Bronchial epithelial cell (primary cell): ENCODE measurements around the gene AGRN. TPM values are rescaled to one million over a fixed set of nuclear protein-coding genes. Genes with fewer than 3 reads are reported as not detected.

Source experiments
- DNase-seq: peaks from one replicate; pipeline ENCODE4 v3.0.0-alpha.2; 2010; ENCODE audit warnings: low read depth
- FAIRE-seq: peaks from 2 replicates; lab custom pipeline; 2011; peaks lifted over from hg19 to GRCh38; lab: Jason Lieb, UNC
- H3K27me3 ChIP-seq: 2 replicates; pipeline ENCODE4 v1.5.1; 2011; ENCODE audit warnings: low read length; ENCODE audit not compliant: control insufficient read depth, insufficient read depth
- H3K36me3 ChIP-seq: 2 replicates; pipeline ENCODE4 v1.5.1; 2011; ENCODE audit warnings: low read length; ENCODE audit not compliant: control insufficient read depth, insufficient read depth
- H3K4me3 ChIP-seq: 2 replicates; pipeline ENCODE4 v1.5.1; 2011; ENCODE audit warnings: mild to moderate bottlenecking, low read depth, low read length, control low read depth
- CTCF ChIP-seq: IDR thresholded peaks from 2 replicates; pipeline ENCODE4 v1.5.1; 2011; ENCODE audit warnings: mild to moderate bottlenecking, moderate library complexity, low read length, control low read depth, inconsistent platforms; ENCODE audit not compliant: insufficient read depth, severe bottlenecking
- total RNA-seq: library from RNA; depleted of rRNA; stranded (reverse); fragments of >200 nt; gene quantifications from 2 replicates; pipeline ENCODE4 v1.2.1, GENCODE V29; 2014

AGRN gene
- total RNA-seq, 1 donor from 2014 or later = 117 TPM

GRCh38 chr1:1047963-1048362 is 28.0 kb downstream of the AGRN start:
- DNase-seq (no peak), FAIRE-seq (no peak)
- H3K36me3 ChIP-seq = peaks cover 63% of the 10 kb centered on the region
- H3K27me3 ChIP-seq = no peaks in the 10 kb centered on the region
- TF ChIP-seq CTCF = no peak
- H3K4me3 ChIP-seq = no peak overlapping the region

- Histone ChIP-seq H3K4me3 (no peak overlapping the region), H3K36me3 (peaks cover 60% of the 10 kb centered on the region), H3K27me3 (no peaks in the 10 kb centered on the region)
- FAIRE-seq = no peak
- no peak for TF ChIP-seq CTCF
- no peak for DNase-seq
Measured at GRCh38 chr1:1048765-1049164, 28.8 kb downstream of the AGRN start.

GRCh38 chr1:1049318-1050165 is 29.6 kb downstream of the AGRN start:
- Histone ChIP-seq H3K27me3 (no peaks in the 10 kb centered on the region), H3K36me3 (peaks cover 55% of the 10 kb centered on the region), H3K4me3 (no peak overlapping the region)
- FAIRE-seq (no peak), DNase-seq (no peak)
- TF ChIP-seq CTCF = no peak

GRCh38 chr1:1050577-1051052 is 30.7 kb downstream of the AGRN start:
- no peaks in the 10 kb centered on the region for H3K27me3 ChIP-seq
- no peak overlapping the region for H3K4me3 ChIP-seq
- TF ChIP-seq CTCF = no peak
- FAIRE-seq (no peak), DNase-seq (no peak)
- H3K36me3 ChIP-seq = peaks cover 49% of the 10 kb centered on the region

- no peaks in the 10 kb centered on the region for H3K27me3 ChIP-seq
- no peak for FAIRE-seq
- peaks cover 43% of the 10 kb centered on the region for H3K36me3 ChIP-seq
- no peak overlapping the region for H3K4me3 ChIP-seq
- DNase-seq = no peak
- no peak for TF ChIP-seq CTCF
Measured at GRCh38 chr1:1051127-1051810, 31.3 kb downstream of the AGRN start.
